WERI-Rb-1 (cell line): ENCODE results near the gene KIRREL3.

Experiments
- DNase-seq: peaks from one replicate; pipeline ENCODE4 v3.0.0-alpha.2; 2020
- H3K27ac ChIP-seq: fragments of 250-450 bp; sonication (Bioruptor Pico); 2 replicates; pipeline ENCODE4 v1.5.1; 2020; ENCODE audit warnings: mild to moderate bottlenecking, moderate library complexity
- H3K27me3 ChIP-seq: fragments of 250-450 bp; sonication (Bioruptor Pico); 2 replicates; pipeline ENCODE4 v1.5.1; 2021; ENCODE audit warnings: mild to moderate bottlenecking, low read depth, moderate library complexity; ENCODE audit not compliant: insufficient read depth, severe bottlenecking
- H3K36me3 ChIP-seq: fragments of 250-450 bp; sonication (Bioruptor Pico); 2 replicates; pipeline ENCODE4 v1.5.1; 2020; ENCODE audit warnings: mild to moderate bottlenecking, moderate library complexity
- H3K4me3 ChIP-seq: 2 replicates; pipeline ENCODE4 v1.5.1; 2011; ENCODE audit warnings: low read depth, mild to moderate bottlenecking, control low read depth, low read length
- H3K9me3 ChIP-seq: fragments of 250-450 bp; sonication (Bioruptor Pico); 2 replicates; pipeline ENCODE4 v1.5.1; 2021; ENCODE audit warnings: mild to moderate bottlenecking, moderate library complexity; ENCODE audit not compliant: severe bottlenecking
- TF ChIP-seq, protein P1 (sequence below): IDR thresholded peaks from 2 replicates; pipeline ENCODE4 v1.5.1; 2011; ENCODE audit warnings: low read depth, mild to moderate bottlenecking, control low read depth, inconsistent platforms, low read length

The KIRREL3 gene

DNA sequence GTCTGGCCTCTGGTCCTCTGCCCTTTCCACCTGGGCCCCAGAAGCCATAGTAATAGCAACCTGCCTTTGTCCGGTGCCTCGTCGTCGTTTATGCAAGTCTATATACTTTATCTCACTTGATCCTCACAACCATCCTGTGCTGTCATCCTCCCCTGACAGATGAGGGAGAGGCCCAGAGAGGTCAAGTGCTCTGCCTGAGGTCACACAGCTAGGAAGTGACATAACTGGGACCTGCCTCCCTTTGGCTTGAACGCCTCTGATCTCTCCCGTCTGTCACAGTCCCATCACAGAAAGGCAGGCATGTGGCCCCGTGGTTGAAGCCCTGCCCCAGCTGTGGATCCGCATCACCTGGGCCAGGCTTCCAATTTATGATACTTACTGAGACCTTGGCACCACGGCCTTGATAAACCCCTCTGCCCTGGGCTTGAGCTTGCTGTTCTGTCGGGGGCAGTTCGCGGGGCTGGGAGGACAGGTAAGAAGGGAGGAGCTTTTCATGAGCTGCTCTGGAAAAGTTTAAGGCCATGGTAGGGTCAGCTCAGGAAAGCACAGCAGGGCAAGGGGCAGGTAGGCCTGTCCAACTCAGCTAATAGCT, 398.1 kb downstream of the KIRREL3 start:
- no peaks in the 10 kb centered on the region for H3K27me3 ChIP-seq
- no peak overlapping the region for H3K4me3 ChIP-seq
- no peak overlapping the region for H3K27ac ChIP-seq
- H3K9me3 ChIP-seq = no peaks in the 10 kb centered on the region
- DNase-seq = no peak
- TF ChIP-seq, protein P1, sequence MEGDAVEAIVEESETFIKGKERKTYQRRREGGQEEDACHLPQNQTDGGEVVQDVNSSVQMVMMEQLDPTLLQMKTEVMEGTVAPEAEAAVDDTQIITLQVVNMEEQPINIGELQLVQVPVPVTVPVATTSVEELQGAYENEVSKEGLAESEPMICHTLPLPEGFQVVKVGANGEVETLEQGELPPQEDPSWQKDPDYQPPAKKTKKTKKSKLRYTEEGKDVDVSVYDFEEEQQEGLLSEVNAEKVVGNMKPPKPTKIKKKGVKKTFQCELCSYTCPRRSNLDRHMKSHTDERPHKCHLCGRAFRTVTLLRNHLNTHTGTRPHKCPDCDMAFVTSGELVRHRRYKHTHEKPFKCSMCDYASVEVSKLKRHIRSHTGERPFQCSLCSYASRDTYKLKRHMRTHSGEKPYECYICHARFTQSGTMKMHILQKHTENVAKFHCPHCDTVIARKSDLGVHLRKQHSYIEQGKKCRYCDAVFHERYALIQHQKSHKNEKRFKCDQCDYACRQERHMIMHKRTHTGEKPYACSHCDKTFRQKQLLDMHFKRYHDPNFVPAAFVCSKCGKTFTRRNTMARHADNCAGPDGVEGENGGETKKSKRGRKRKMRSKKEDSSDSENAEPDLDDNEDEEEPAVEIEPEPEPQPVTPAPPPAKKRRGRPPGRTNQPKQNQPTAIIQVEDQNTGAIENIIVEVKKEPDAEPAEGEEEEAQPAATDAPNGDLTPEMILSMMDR = no peak
- no peaks in the 10 kb centered on the region for H3K36me3 ChIP-seq

DNA sequence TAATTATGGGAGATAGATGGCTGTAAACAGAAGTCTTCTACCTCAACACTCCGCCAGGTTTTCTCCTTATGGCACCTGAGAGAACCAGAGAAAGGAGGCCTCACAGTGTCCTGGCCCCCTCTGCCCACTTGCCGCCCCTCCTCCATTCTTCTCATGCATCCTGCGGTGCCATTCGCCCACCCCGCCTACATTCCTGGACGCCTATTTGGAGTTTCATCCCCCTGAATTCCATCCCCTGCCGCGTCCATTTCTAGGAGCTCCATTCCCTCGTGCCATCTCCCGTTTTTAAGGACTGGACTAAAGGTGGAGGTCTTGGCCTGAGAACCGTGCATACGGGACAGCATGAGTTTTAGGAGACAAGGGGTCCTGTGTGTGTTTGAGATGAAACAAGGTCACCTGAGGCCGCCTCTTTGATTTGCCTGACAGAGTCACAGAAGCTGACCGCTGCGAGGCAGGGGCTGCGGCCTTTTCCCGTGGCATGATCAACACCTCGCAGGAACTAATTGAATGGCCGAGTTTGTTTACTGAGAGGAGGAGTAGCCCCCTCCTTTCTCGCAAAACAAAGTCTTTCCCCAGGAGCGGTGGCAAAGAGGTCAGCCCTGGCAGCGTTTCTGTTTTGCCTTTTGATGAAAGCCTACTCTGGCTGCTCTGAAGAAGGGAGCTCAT, 398.9 kb downstream of the KIRREL3 start:
- Histone ChIP-seq H3K4me3 (no peak overlapping the region), H3K36me3 (no peaks in the 10 kb centered on the region), H3K27me3 (no peaks in the 10 kb centered on the region), H3K9me3 (no peaks in the 10 kb centered on the region), H3K27ac (no peak overlapping the region)
- TF ChIP-seq, protein P1 = no peak
- no peak for DNase-seq

DNA sequence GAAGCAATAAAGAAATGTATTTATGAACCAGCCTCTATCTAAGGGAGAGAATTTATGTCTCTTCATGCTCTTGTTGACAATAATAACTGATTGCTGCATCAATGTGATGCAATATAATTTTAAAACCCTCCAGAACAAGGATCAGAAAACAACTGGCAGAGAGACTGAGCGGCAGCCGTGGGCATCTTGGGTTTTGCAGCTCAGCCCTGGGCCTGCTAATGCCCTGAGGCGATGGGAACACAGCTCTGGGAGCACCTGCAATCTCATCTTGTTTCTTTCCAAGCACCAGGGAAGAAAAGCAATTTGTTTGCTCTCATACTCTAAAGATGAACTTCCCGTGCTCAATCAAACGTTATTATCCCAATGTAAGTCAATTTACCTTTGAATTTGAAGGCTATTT, 399.4 kb downstream of the KIRREL3 start:
- Histone ChIP-seq H3K9me3 (no peaks in the 10 kb centered on the region), H3K4me3 (no peak overlapping the region), H3K27ac (no peak overlapping the region), H3K36me3 (no peaks in the 10 kb centered on the region), H3K27me3 (no peaks in the 10 kb centered on the region)
- TF ChIP-seq, protein P1 = no peak
- DNase-seq = no peak

DNA sequence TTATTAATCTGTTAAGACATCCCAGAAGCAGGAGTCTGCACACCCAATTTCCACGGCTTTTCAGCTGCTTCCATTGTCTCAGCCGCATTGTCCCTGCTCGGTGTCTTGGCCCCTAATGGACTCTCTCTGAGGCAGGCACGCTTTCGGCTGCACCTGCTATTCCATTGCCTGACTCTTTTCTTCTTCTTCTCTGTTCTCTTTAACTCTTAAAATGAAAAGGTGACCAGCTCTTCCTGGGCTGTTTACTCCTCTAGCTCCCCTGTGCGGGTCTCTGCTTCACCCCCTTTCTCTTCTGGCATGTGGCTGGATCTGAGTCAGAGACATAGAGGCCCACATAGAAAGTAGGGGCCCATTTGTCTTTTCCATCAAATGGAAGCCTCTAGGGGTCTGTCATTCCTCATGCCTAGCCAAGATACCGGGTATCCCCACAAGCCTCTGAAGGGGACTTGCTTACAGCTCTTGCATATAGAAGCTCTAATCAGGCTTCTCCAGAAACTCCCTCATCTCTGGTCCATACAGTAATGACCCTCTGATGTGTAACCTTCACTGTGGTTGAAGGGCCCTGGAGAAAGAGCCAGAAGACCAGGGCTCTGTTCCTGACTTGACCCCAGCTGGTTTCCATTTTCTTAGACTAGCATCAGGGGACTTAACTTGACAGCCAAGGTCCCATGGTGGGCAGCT, 401.2 kb downstream of the KIRREL3 start:
- Histone ChIP-seq H3K9me3 (no peaks in the 10 kb centered on the region), H3K36me3 (no peaks in the 10 kb centered on the region), H3K27ac (no peak overlapping the region), H3K4me3 (no peak overlapping the region), H3K27me3 (no peaks in the 10 kb centered on the region)
- TF ChIP-seq, protein P1 = no peak
- DNase-seq = no peak

DNA sequence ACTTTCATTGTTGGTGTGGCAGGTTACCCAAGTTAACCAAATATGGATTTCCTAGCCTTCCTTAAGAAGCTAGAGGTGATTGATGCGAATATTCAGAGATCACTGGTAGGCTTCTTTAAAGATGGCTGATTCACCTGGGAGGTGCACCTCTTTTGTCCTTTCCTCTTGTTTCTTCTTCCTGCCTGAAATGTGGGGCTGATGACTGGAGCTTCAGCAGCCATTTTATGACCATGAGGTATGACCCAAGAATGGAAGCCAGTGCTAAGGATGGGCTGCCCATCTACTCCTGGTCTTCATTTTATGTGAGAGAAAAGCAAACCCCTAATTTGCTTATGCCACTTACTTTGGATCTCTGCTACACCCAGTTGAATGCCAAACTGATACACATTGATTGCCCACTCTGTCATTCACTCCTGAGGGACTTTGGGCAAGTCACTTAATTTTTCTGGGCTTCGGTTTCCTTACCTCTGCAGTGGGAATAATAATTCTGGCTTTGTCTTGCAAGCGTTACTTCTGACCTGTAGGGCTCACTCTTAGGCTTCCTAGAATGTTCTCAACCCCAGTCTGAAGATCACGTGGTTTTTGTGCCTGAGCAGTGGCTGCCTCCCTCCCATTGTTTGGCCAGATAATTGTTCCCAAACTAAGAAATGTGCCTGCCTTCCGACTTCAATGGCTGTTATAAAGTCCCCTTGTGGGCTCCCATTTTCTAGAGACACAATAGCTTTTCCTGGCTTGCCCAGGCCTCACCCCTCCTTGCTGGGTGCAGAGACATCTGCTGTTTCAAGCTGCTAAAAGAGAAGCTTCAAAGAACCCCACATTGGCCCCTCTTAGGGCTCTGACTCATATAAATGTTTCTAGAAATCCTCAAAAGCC, 402.0 kb downstream of the KIRREL3 start:
- H3K9me3 ChIP-seq = no peaks in the 10 kb centered on the region
- TF ChIP-seq, protein P1 = no peak
- no peak for DNase-seq
- no peak overlapping the region for H3K4me3 ChIP-seq
- no peaks in the 10 kb centered on the region for H3K36me3 ChIP-seq
- H3K27me3 ChIP-seq = no peaks in the 10 kb centered on the region
- H3K27ac ChIP-seq = no peak overlapping the region
